H1 (cell line): Measurements from ENCODE around the gene EXOC2. TPM values are rescaled to one million over a fixed set of nuclear protein-coding genes. Genes with fewer than 3 reads are reported as not detected.

Experiments used
- CTCF ChIA-PET: fragments of 300-600 bp; sonication (Branson Sonifier 250); formaldehyde crosslinking; loops from one replicate; lab custom pipeline; 2021; ENCODE audit not compliant: partially characterized antibody; lab: Charles Lee
- POLR2A ChIA-PET: fragments of 300-600 bp; sonication (Branson Sonifier 250); formaldehyde crosslinking; loops from one replicate; lab custom pipeline; 2021; ENCODE audit warnings: inconsistent platforms; ENCODE audit not compliant: partially characterized antibody; lab: Charles Lee
- DNase-seq, 2 experiments: peaks; one replicate each; pipeline versions ENCODE4 v3.0.0 to v3.0.0-alpha.2; 2010 to 2022; ENCODE audit warnings: low spot score in 2 of 2, low read depth in 1 of 2, mixed read lengths in 1 of 2
- FAIRE-seq: peaks from 2 replicates; lab custom pipeline; 2011; peaks lifted over from hg19 to GRCh38; lab: Jason Lieb, UNC
- H2AFZ ChIP-seq: 2 replicates; pipeline ENCODE4 v1.8.1; 2012; ENCODE audit warnings: low read length, inconsistent platforms
- H2AK5ac ChIP-seq: 2 replicates; pipeline ENCODE4 v1.6.1; 2013; ENCODE audit warnings: low read depth, low read length
- H2BK120ac ChIP-seq: replicated peaks from 2 replicates; pipeline ENCODE3; 2013; ENCODE audit warnings: low read depth, low read length, inconsistent platforms
- H2BK12ac ChIP-seq: 2 replicates; pipeline ENCODE4 v1.6.1; 2013; ENCODE audit warnings: low read depth, low read length
- H2BK15ac ChIP-seq: 2 replicates; pipeline ENCODE4 v1.6.1; 2013; ENCODE audit warnings: low read length
- H2BK20ac ChIP-seq: 2 replicates; pipeline ENCODE4 v1.6.1; 2013; ENCODE audit warnings: low read length
- H2BK5ac ChIP-seq: 2 replicates; pipeline ENCODE4 v1.6.1; 2013; ENCODE audit warnings: low read depth, low read length
- H3K14ac ChIP-seq: 2 replicates; pipeline ENCODE4 v1.6.1; 2013; ENCODE audit warnings: inconsistent platforms; ENCODE audit not compliant: insufficient read length
- H3K18ac ChIP-seq: 2 replicates; pipeline ENCODE4 v1.6.1; 2013; ENCODE audit warnings: low read length; ENCODE audit errors: extremely low read depth
- H3K23ac ChIP-seq: 2 replicates; pipeline ENCODE4 v1.6.1; 2013; ENCODE audit warnings: inconsistent platforms; ENCODE audit not compliant: insufficient read length
- H3K23me2 ChIP-seq: 2 replicates; pipeline ENCODE4 v1.6.1; 2013; ENCODE audit warnings: low read depth, low read length
- H3K27ac ChIP-seq: 2 replicates; pipeline ENCODE4 v1.6.1; 2011; ENCODE audit warnings: low read depth, low read length, inconsistent platforms
- H3K27me3 ChIP-seq, 4 experiments: replicated peaks in 1 of 4; 1 replicate in 1 of 4; 2 replicates in 3 of 4; pipeline versions ENCODE4 v1.6.1 to v1.8.1; 2011 to 2013; ENCODE audit warnings: low read length in 3 of 4, mild to moderate bottlenecking in 3 of 4, inconsistent platforms in 2 of 4, mixed read lengths in 2 of 4, moderate library complexity in 1 of 4; ENCODE audit not compliant: control insufficient read depth in 3 of 4, insufficient read depth in 3 of 4; ENCODE audit errors: extremely low read depth in 1 of 4
- H3K36me3 ChIP-seq, 4 experiments: 2 replicates each; pipeline versions ENCODE4 v1.6.1 to v1.8.1; 2011 to 2013; ENCODE audit warnings: mild to moderate bottlenecking in 4 of 4, low read length in 3 of 4, moderate library complexity in 2 of 4, control low read depth in 1 of 4, inconsistent platforms in 1 of 4; ENCODE audit not compliant: insufficient read depth in 4 of 4, control insufficient read depth in 2 of 4
- H3K4ac ChIP-seq: replicated peaks from 2 replicates; pipeline ENCODE3; 2013; ENCODE audit warnings: low read length, low read depth, mixed read lengths, inconsistent platforms; ENCODE audit not compliant: insufficient read length
- H3K4me1 ChIP-seq, 4 experiments: replicated peaks in 1 of 4; 1 replicate in 1 of 4; 2 replicates in 3 of 4; pipeline versions ENCODE4 v1.6.1 to v1.8.1; 2011 to 2013; ENCODE audit warnings: low read length in 3 of 4, inconsistent platforms in 2 of 4, mixed read lengths in 1 of 4; ENCODE audit not compliant: insufficient read depth in 4 of 4, control insufficient read depth in 3 of 4
- H3K4me2 ChIP-seq, 2 experiments: 2 replicates each; pipeline versions ENCODE4 v1.6.1 to v1.8.1; 2011 to 2013; ENCODE audit warnings: low read depth in 2 of 2, low read length in 2 of 2, control low read depth in 1 of 2, inconsistent platforms in 1 of 2, mild to moderate bottlenecking in 1 of 2; ENCODE audit not compliant: insufficient read depth in 1 of 2
- H3K4me3 ChIP-seq, 4 experiments: fragments of 200-600, 300-600 bp in 1 of 4; sonication (generic), shearing (Covaris generic), sonication (Bioruptor Twin) in 1 of 4; 2 replicates each; pipeline versions ENCODE4 v1.5.1 to v1.8.1; 2011 to 2016; ENCODE audit warnings: low read length in 4 of 4, low read depth in 3 of 4, control low read depth in 2 of 4, inconsistent platforms in 2 of 4, mild to moderate bottlenecking in 2 of 4, mixed read lengths in 1 of 4, moderate library complexity in 1 of 4; ENCODE audit not compliant: insufficient read depth in 2 of 4; ENCODE audit errors: extremely low read depth in 1 of 4
- H3K56ac ChIP-seq: replicated peaks from 2 replicates; pipeline ENCODE3; 2013; ENCODE audit warnings: low read depth, mild to moderate bottlenecking, mixed read lengths, low read length, inconsistent platforms; ENCODE audit not compliant: insufficient read length
- H3K79me1 ChIP-seq: 2 replicates; pipeline ENCODE4 v1.6.1; 2013; ENCODE audit warnings: low read depth, low read length, control low read depth
- H3K79me2 ChIP-seq, 2 experiments: 2 replicates each; pipeline versions ENCODE4 v1.6.1 to v1.8.1; 2012 to 2013; ENCODE audit warnings: low read length in 2 of 2, mild to moderate bottlenecking in 2 of 2, inconsistent platforms in 1 of 2; ENCODE audit not compliant: insufficient read depth in 2 of 2, control insufficient read depth in 1 of 2
- H3K9ac ChIP-seq, 4 experiments: replicated peaks in 1 of 4; 1 replicate in 1 of 4; 2 replicates in 3 of 4; pipeline versions ENCODE4 v1.6.1 to v1.8.1; 2011 to 2013; ENCODE audit warnings: low read depth in 3 of 4, low read length in 3 of 4, control low read depth in 2 of 4, mild to moderate bottlenecking in 2 of 4, moderate library complexity in 2 of 4, inconsistent platforms in 1 of 4; ENCODE audit errors: extremely low read depth in 1 of 4
- H3K9me3 ChIP-seq, 2 experiments: 2 replicates each; pipeline versions ENCODE4 v1.6.1 to v1.8.1; 2012 to 2013; ENCODE audit warnings: mild to moderate bottlenecking in 2 of 2, moderate library complexity in 2 of 2, control low read depth in 1 of 2, inconsistent platforms in 1 of 2, low read depth in 1 of 2, low read length in 1 of 2, mixed read lengths in 1 of 2; ENCODE audit not compliant: insufficient read depth in 2 of 2
- H4K20me1 ChIP-seq, 2 experiments: replicated peaks in 1 of 2; 2 replicates each; pipeline versions ENCODE3 to v1.8.1; 2011 to 2013; ENCODE audit warnings: inconsistent platforms in 2 of 2, low read length in 2 of 2, mild to moderate bottlenecking in 1 of 2; ENCODE audit not compliant: insufficient read depth in 2 of 2, control insufficient read depth in 1 of 2
- H4K5ac ChIP-seq: 2 replicates; pipeline ENCODE4 v1.6.1; 2013; ENCODE audit warnings: low read length, low read depth, mixed read lengths, inconsistent platforms; ENCODE audit not compliant: insufficient read length
- H4K8ac ChIP-seq: 2 replicates; pipeline ENCODE4 v1.8.0; 2013; ENCODE audit warnings: mild to moderate bottlenecking, moderate library complexity, low read length, inconsistent platforms; ENCODE audit not compliant: insufficient read depth; ENCODE audit errors: extremely low read depth
- H4K91ac ChIP-seq: replicated peaks from 2 replicates; pipeline ENCODE3; 2013; ENCODE audit warnings: low read length, mixed read lengths, inconsistent platforms; ENCODE audit not compliant: insufficient read length
- CHD2 ChIP-seq: IDR thresholded peaks from 2 replicates; pipeline ENCODE4 v1.6.1; 2012; ENCODE audit warnings: low read length, improper control_type of control experiment
- RFX5 ChIP-seq: IDR thresholded peaks from 2 replicates; pipeline ENCODE4 v1.6.1; 2011; ENCODE audit warnings: low read depth, low read length, improper control_type of control experiment, borderline replicate concordance
- WGBS, 2 experiments: shearing (Covaris generic) in 1 of 2; methylation state at CpG; one replicate each; pipeline versions ENCODE4 v1.1.6 to v1.1.7; 2013 to 2015; ENCODE audit warnings: low lambda C conversion rate in 2 of 2, mixed read lengths in 2 of 2, inconsistent platforms in 1 of 2, low coverage in 1 of 2, missing lambda C conversion rate in 1 of 2; ENCODE audit not compliant: insufficient replicate concordance in 2 of 2, insufficient coverage in 1 of 2, insufficient read length in 1 of 2; ENCODE audit errors: extremely low coverage in 1 of 2, missing lambda C conversion rate in 1 of 2; 5-methylcytosine and 5-hydroxymethylcytosine counted together
- polyA plus RNA-seq, 7 experiments: library from polyadenylated mRNA; depleted of rRNA in 3 of 7; stranded (reverse) in 5 of 7; unstranded in 2 of 7; fragments of >200 nt in 5 of 7; fragments of 200-250 nt in 2 of 7; gene quantifications; 1 replicate in 5 of 7; 2 replicates in 1 of 7; 4 replicates in 1 of 7; pipeline versions ENCODE4 v1.2.1 to v1.2.3, GENCODE V29; 2011 to 2013; ENCODE audit warnings: missing spikeins in 2 of 7, mixed read lengths in 2 of 7
- total RNA-seq: library from RNA; stranded (reverse); fragmentation: NEBNext Ultra II Directional; extraction: Animal tissue kit (Norgen Biotek cat#: 25700); gene quantifications from 2 replicates; pipeline ENCODE4 v1.2.1, GENCODE V29; 2021
- TF ChIP-seq, protein P1 (sequence below): IDR thresholded peaks from 2 replicates; pipeline ENCODE4 v1.6.1; 2012; ENCODE audit warnings: low read length, inconsistent platforms

The EXOC2 gene
- total and polyA plus RNA-seq, 2 of the 8 experiments (the other 6 are each of a cell fraction or from before 2014, with no cell fraction given), result 25.5 to 44.4 TPM

DNA sequence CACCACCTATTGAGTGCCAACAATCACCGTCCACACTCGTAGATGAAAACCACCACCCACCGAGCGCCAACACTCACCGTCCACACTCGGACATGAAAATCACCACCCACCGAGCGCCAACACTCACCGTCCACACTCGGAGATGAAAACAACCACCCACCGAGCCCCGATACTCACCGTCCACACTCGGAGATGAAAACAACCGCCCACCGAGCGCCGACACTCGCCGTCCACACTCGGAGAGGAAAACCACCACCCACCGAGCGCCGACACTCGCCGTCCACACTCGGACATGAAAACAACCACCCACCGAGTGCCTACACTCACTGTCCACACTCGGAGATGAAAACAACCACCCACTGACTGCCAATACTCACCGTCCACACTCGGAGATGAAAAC lies 172.1 kb downstream of the EXOC2 start:
- Histone ChIP-seq H2BK120ac (no peak overlapping the region), H2BK12ac (no peak overlapping the region), H3K36me3 (peaks cover 0 to 18% (median 7%) of the 10 kb centered on the region in 4 experiments; a peak in 6 of 8 replicates), H3K79me2 (no peaks in the 10 kb centered on the region), H4K5ac (no peak overlapping the region), H3K9ac (no peak overlapping the region), H3K27ac (no peak overlapping the region), H3K56ac (no peak overlapping the region), H3K23me2 (no peaks in the 10 kb centered on the region), H3K4ac (no peak overlapping the region), H3K18ac (no peak overlapping the region), H3K79me1 (peaks cover 2% of the 10 kb centered on the region; the same call in 1 of the 2 replicates), H3K23ac (no peak overlapping the region), H4K20me1 (no peaks in the 10 kb centered on the region), H2BK20ac (no peak overlapping the region), H4K91ac (no peak overlapping the region), H3K14ac (no peak overlapping the region), H4K8ac (peak overlapping the region; percentile 51; the same call in 1 of the 2 replicates), H3K4me1 (peaks cover 0 to 2% (median 0%) of the 10 kb centered on the region in 4 experiments; a peak in 1 of 7 replicates), H3K4me2 (no peak overlapping the region), H3K4me3 (no peak overlapping the region), H3K9me3 (peaks cover 7 to 12% of the 10 kb centered on the region in 2 experiments; a peak in 2 of 4 replicates), H2BK15ac (no peak overlapping the region), H2AFZ (no peak overlapping the region), H2AK5ac (no peak overlapping the region), H3K27me3 (no peaks in the 10 kb centered on the region), H2BK5ac (no peak overlapping the region)
- DNase-seq, result no peak
- ChIA-PET POLR2A (no interaction called here), CTCF (no interaction called here)
- 92% methylated on average over 31 of the region's 31 CpGs; no CpG with 5 or more reads in 1 of the 2 experiments for WGBS, 2 experiments
- no peak for TF ChIP-seq CHD2
- TF ChIP-seq, protein P1, sequence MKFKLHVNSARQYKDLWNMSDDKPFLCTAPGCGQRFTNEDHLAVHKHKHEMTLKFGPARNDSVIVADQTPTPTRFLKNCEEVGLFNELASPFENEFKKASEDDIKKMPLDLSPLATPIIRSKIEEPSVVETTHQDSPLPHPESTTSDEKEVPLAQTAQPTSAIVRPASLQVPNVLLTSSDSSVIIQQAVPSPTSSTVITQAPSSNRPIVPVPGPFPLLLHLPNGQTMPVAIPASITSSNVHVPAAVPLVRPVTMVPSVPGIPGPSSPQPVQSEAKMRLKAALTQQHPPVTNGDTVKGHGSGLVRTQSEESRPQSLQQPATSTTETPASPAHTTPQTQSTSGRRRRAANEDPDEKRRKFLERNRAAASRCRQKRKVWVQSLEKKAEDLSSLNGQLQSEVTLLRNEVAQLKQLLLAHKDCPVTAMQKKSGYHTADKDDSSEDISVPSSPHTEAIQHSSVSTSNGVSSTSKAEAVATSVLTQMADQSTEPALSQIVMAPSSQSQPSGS, result no peak
- no peak for TF ChIP-seq RFX5
- no peak for FAIRE-seq
